NCI-H2107 treated with DMSO at 0.1 percent for 48 hours (cell line): ENCODE results near the gene MYO7B.

ENCODE experiments used
- DNase-seq: peaks from one replicate; lab custom pipeline; 2025; ENCODE audit not compliant: unreplicated experiment; lab: John Stamatoyannopoulos, UW

MYO7B gene

GRCh38 chr2:127535422-127535901 lies at the start of gene MYO7B:
MYO7B (plus strand) TSS chr2:127535683; CDS start chr2:127559723, 24,040 bp downstream.
- DNase-seq, result no peak

DNA sequence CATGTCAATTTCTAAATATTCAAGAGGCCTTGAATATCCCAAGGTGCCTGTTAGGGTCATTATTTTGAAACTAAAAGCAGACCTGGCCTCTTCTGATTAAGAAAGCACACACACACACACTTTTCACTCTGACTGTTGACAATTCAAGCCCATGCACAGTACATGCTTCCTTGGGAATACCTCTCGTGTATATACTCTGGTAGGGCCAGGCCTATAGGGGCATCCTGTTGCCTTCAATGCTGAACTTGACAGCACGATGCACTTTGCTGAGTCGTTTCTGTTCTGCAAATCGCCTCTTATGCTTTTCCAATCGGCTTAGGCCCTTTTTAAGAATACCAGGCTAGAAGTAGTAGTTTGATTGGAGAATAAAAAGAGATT lies 49.8 kb upstream of the MYO7B start:
- no peak for DNase-seq

DNA sequence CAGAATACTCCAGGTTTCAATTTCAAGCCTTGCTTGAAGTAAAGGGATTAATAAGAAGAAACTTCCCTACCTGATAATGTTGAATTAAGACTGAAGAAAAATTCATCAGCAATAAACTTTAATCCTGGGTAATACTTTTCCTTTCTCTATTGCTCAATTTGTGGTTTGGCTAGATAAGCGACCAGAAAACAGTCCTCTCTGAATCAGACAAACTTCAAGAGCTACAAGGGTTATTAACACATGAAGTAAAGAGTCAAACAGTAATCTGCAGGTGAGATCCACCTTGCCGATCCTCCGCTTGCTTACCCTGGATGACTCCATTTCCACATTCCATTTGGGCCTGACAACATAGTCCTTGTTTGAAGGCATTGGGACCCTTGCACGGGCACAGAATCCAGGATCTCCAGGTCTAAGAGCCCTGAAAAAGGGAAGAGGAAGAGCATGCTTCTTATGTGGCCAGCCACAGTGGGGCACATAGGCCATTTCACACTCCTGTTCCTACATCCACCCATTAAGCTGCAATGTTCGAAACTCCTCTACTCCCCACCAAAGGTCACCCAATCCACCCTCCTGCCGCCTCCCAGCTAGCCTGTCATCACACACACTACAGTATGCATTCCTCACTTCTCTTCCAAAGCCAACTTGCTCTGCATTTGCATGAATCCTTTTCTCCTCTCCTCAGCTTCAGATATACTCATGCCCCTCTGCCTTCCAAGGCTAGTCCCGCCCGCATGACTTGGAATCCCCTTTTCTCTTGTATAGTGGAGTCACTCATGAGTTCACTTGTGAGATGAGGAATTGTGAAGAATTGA lies 49.0 kb upstream of the MYO7B start:
- no peak for DNase-seq

DNA sequence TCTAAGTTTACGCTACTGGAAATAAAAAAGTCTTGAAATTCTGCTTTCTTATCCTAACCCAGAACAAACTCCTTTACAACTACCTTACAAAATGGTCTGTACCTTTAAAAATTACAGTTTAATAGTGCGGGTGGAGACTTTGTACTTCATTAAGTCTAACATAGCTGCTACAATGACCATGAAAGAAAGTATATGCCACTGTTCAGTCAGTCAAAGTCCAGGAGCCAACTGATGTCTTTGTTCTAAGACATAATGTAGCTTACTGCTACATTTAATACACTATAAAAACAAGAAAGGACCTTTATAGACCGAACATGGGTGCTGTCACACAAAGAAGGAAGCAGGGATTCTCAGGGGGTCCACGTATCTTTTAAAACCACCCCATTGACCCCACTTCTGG lies 45.2 kb upstream of the MYO7B start:
- DNase-seq, result no peak

DNA sequence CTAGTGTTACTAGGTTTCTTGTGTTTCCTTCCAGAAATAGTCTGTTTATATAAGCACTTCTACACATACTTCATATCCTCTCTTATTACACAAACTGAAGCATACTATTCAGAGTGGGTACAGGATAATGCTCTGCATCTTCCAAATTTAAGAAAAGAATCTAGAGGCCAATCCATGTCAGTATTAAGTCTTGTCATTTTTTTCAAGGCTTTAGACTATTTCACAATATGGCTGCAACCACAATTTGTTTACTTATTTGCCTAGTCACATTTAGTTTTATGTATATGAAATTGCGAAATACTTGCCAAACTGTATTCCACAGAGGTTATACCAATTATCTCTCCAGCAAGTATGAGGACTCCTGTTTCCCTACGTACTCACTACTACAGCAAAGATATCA lies 37.1 kb upstream of the MYO7B start:
- no peak for DNase-seq

DNA sequence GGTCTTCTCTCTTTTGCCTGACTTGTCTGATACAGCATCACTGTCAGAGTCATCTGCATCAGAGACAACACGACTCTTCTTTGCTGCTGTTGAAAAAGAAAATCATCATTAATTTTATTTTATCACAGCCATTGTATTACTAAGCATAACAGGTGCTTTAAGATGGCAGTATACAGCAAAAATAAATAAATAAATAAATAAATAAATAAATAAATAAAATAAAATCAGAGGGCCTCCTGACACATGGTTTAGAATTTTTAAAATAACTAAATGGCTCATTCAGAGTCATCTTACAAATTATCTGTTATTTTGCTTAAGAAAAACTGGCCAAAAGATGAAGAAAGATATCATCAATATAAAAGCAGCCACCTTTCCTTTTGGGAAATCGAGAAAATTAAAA lies 32.0 kb upstream of the MYO7B start:
- no peak for DNase-seq

GRCh38 chr2:127504552-127505430 lies 30.7 kb upstream of the MYO7B start:
- no peak for DNase-seq

DNA sequence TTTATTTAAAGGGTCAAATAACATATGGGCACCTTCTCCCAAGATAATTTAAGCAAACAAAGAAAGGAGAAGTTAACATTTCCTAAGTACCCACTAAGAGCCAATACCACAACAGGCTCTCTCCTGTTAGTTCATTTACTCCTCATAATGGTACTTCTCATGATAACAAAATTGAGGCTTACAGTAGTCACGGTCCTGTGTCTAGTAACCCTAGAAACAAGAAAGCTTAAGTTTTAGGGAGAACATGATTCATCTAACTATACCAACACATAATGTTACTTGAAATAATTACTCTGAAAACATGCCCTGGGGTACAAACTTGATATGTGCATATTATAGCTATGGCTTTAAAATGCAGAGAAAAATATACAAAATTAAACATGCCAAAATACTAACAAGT lies 29.0 kb upstream of the MYO7B start:
- no peak for DNase-seq

- DNase-seq, result no peak
These were observed 27.4 kb upstream of the MYO7B start for GRCh38 chr2:127508023-127508630.

GRCh38 chr2:127508631-127509034 lies 26.9 kb upstream of the MYO7B start:
- peak; percentile 68 for DNase-seq

DNA sequence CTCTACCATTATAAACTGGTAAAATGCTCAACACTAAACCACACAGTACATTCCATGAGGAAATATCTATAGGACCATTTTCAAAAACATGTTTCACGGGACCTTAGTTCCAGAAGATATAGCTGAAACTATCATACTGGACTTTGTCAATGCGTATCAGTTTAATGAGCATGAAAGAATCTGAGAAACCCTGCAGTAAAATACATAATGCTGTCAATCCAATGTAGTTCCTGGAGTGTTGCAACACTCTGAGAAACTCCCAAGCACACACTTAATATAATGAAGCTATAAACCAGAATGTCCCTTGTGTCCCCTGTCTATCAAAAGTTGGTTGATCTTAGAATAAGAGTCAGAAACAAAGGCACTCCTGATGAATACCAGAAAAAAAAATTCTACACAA lies 25.4 kb upstream of the MYO7B start:
- no peak for DNase-seq

DNA sequence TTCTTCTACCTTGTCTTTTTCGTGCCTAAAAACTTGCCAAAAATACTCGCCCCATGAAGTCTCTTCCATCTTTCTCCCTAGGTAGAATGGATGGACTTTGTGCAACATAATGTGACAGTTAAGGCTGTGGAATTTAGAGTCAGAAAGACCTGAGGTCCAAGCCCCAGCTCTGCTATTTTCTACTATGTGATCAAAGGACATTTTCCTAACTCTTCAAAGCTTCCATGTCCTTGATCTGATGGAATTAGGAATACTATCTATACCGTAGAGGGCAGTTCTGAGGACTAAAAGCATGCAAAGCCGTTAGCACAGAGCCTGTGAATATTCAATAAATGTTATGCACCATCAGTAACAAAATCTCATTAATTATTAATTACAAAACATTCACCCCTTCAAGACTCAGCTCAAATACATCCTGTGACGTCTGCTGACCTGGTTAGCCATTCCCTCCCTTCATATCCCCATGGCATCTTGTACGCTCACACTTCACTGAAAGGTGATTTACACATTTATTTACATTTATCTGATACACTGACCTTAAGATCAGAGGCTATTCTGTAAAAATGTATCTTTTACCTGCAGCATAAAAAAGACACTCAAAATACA lies 24.3 kb upstream of the MYO7B start:
- DNase-seq, result no peak

DNA sequence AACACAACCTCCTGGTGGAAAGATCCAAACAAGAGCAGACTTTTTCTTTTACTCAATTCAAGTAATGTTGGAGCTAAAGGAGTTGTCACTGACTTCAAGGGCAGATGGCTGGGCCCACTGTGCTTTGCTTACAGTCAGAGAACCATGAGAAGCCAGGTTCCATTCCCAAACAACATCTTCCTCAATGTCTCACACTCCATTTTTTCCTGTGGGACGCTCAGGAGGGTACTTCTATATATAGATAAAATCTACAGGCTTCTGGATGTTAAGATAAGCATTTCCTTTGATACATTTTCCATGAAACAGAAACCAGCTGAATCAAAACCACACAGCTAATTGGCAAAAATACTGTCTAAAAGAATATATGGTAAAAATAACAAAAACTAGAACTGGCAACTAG lies 23.6 kb upstream of the MYO7B start:
- DNase-seq, result no peak

- DNase-seq, result no peak
These were observed 23.1 kb upstream of the MYO7B start for GRCh38 chr2:127512362-127512761.

- no peak for DNase-seq
These were observed 21.4 kb upstream of the MYO7B start for GRCh38 chr2:127514076-127514475.

- no peak for DNase-seq
These were observed 21.0 kb upstream of the MYO7B start for GRCh38 chr2:127514485-127514884.

GRCh38 chr2:127515383-127515915 lies 20.0 kb upstream of the MYO7B start:
- DNase-seq, result no peak

DNA sequence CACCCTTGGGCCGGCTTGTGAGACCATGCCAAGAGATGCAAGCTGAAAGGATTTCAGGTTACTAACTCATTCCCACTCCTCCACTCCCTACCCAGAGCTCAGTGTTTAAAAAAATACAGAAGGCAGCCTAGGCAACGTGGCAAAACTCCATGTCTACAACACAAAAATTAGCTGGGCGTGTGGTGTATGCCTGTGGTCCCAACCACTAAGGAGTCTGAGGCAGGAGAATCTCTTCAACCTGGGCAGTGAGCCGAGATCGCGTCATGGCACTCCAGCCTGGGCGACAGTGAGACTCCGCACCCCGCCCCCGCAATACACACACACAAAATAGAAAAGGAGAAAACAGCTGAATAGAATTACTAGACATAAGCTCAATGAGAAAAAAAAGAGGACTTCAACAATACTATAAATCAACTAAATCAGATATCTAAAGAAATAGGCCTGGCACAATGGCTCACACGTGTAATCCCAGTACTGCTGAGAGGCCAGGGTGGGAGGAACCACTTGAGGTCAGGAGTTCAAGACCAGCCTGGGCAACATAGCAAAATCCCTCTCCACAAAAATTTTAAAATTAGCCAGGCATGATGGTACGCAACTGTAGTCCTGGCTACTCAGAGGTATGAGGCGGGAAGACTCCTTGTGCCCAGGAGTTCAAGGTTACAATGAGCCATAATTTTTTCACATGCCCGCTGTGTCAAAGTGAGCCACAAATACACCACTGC lies 19.3 kb upstream of the MYO7B start:
- DNase-seq, result no peak

- DNase-seq, result no peak
These were observed 18.0 kb upstream of the MYO7B start for GRCh38 chr2:127517465-127517864.

DNA sequence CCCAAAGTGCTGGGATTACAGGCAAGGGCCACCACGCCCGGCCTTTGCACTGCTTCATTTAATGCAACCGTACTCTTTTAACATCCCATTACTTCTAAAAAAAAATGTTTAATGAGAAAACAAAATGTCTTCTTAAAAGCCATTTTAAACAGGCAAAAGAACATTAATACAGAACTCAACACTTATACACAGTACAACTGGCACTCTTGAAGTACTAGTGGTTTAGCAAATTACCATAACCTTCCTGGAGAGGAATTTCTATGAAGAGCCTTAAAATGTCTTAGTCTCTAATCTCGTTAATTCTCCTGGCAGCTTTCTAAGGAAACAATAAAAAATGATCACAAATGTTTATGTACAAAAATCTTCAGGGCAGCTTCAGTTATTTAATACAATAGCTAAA lies 15.1 kb upstream of the MYO7B start:
- DNase-seq, result no peak
